Fibroblast of mammary gland (primary cell): ENCODE data around the gene BTN3A1.
A peak's percentile ranks its signal among the peaks of the same experiment; 100 is the strongest.
"Not testable (repeated sequence)": the region's sequence is repeated elsewhere in the genome, so short reads cannot be mapped to it uniquely, and the experiment has no call there.

ENCODE experiments used
- DNase-seq: peaks from one replicate; pipeline ENCODE4 v3.0.0-alpha.2; 2010; ENCODE audit warnings: low read depth
- H3K4me3 ChIP-seq: 2 replicates; pipeline ENCODE4 v1.5.1; 2011; ENCODE audit warnings: low read depth, mild to moderate bottlenecking, low read length, moderate library complexity; ENCODE audit not compliant: control insufficient read depth
- TF ChIP-seq, protein P1 (sequence below): conservative IDR thresholded peaks from 2 replicates; pipeline ENCODE4 v1.5.1; 2011; ENCODE audit warnings: low read depth, low read length, inconsistent platforms; ENCODE audit not compliant: control insufficient read depth, insufficient read depth

Gene BTN3A1

DNA sequence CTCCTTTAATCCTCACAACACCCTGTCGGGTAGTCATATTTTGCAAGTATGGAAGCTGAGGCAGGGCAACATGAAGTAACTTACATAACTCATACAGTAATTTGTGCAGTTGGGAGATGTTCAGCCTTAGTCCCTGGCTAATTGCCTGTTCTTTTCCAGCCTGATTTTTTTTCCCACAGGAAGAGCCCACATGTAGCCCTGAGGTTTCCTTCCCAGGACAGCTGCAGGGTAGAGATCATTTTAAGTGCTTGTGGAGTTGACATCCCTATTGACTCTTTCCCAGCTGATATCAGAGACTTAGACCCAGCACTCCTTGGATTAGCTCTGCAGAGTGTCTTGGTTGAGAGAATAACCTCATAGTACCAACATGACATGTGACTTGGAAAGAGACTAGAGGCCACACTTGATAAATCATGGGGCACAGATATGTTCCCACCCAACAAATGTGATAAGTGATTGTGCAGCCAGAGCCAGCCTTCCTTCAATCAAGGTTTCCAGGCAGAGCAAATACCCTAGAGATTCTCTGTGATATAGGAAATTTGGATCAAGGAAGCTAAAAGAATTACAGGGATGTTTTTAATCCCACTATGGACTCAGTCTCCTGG, 50.7 kb downstream of the BTN3A1 start:
- TF ChIP-seq, protein P1, sequence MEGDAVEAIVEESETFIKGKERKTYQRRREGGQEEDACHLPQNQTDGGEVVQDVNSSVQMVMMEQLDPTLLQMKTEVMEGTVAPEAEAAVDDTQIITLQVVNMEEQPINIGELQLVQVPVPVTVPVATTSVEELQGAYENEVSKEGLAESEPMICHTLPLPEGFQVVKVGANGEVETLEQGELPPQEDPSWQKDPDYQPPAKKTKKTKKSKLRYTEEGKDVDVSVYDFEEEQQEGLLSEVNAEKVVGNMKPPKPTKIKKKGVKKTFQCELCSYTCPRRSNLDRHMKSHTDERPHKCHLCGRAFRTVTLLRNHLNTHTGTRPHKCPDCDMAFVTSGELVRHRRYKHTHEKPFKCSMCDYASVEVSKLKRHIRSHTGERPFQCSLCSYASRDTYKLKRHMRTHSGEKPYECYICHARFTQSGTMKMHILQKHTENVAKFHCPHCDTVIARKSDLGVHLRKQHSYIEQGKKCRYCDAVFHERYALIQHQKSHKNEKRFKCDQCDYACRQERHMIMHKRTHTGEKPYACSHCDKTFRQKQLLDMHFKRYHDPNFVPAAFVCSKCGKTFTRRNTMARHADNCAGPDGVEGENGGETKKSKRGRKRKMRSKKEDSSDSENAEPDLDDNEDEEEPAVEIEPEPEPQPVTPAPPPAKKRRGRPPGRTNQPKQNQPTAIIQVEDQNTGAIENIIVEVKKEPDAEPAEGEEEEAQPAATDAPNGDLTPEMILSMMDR = no peak
- no peak overlapping the region for H3K4me3 ChIP-seq
- DNase-seq = peak; percentile 25

DNA sequence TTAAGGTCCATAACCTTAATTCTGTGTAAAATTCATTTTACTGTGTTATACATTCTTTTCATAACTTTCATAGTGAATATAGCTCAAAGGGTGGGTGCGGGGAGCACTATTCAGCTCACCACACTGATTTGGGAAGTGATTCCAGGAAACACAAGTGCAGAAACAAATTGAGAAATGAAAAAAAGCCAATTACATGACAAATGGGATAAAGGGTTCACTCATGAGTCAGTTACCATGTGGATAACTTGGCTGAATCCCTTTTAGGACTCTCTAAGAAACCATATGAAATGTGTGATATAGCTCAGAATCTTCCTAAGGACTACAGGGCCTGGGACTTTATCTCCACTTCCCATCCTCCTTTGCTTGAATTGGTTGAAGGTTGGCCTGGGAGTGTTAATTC, 52.6 kb downstream of the BTN3A1 start:
- no peak overlapping the region for H3K4me3 ChIP-seq
- TF ChIP-seq, protein P1 = no peak
- peak; percentile 73 for DNase-seq

DNA sequence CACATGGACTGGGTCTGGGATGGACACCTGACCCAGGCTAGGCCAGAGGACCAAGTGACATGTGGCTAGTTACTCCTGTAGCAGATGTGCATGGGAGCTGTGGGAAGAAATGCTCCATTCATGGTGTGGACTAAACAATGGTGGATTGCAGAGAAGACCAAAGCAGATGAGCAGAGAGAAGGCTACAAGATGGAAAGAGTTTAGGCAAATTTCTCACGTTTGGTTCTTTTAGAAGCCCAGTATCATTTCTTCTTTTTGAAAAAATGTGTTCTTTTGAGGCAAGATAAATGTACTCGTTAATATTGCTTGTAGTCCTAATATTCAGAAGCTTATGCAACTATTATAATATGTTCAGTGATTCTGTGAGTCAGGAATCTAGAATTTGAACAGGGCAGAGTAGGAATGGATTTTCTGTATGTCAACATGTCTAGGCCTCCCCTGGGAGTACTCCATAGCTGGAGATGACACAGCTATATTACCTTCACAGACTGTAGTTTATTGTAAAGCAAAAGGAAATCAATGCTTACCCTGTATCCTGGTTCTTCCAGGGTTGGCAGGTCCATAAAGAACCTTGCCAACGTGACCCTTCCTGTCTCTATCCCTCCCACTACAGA, 53.4 kb downstream of the BTN3A1 start:
- H3K4me3 ChIP-seq = no peak overlapping the region
- peak; percentile 22 for DNase-seq
- TF ChIP-seq, protein P1 = no peak

GRCh38 chr6:26457264-26457805, 55.3 kb downstream of the BTN3A1 start:
- TF ChIP-seq, protein P1 = no peak
- DNase-seq = no peak
- peak overlapping the region; percentile 98 for H3K4me3 ChIP-seq

GRCh38 chr6:26457806-26458688, 56.0 kb downstream of the BTN3A1 start, which contains the start of gene BTN2A1:
BTN2A1 (plus strand) TSS chr6:26457955; CDS start chr6:26458637, 682 bp downstream.
- TF ChIP-seq, protein P1 = no peak
- DNase-seq = peak; percentile 93
- peak within 1 kb of the TSS; percentile 98 for H3K4me3 ChIP-seq

- H3K4me3 ChIP-seq = peak overlapping the region; percentile 98
- no peak for DNase-seq
- TF ChIP-seq, protein P1 = no peak
These were observed 57.1 kb downstream of the BTN3A1 start for GRCh38 chr6:26459023-26459810.

DNA sequence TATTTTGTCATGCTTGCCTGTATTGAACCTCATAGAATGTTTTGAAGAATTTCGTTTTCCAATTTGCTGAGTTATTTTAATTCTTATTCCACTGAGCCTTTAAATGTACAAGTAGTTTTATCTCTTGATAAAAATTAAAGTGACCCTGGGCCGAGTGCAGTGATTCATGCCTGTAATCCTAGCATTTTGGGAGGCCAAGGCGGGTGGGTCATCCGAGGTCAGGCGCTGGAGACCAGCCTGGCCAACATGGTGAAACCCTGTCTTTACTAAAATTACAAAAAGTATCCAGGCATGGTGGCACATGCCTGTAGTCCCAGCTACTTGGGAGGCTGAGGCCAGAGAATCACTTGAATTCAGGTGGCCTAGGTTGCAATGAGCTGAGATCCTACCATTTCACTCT, 59.3 kb downstream of the BTN3A1 start:
- DNase-seq, H3K4me3 ChIP-seq: not testable (repeated sequence)
